Measurements from ENCODE around the gene ABCC8.

The ABCC8 gene

GRCh38 chr11:17477361-17477760 is 716 bp upstream of the ABCC8 start:
- in situ Hi-C loops (cut with HindIII; ENCODE audit: low pct_ligation_motif_present, low sequenced_read_pairs) = no loop called here
- H3K36me3 ChIP-seq (replicated peaks) = no peaks in the 10 kb centered on the region
- H3K27ac ChIP-seq = no peak overlapping the region
- DNase-seq = no peak
- no peak overlapping the region for H3K4me3 ChIP-seq (ENCODE audit: low read depth, low read length)
- H3K27me3 ChIP-seq (replicated peaks) = peaks cover 50% of the 10 kb centered on the region
- no peak for TF ChIP-seq CTCF (IDR thresholded peaks at IDR 0.05; ENCODE audit: low read depth, low read length, missing control alignments)

GRCh38 chr11:17477084-17477333 is 364 bp upstream of the ABCC8 start:
- DNase-seq = no peak
- H3K27me3 ChIP-seq (replicated peaks) = peaks cover 50% of the 10 kb centered on the region
- in situ Hi-C loops (cut with HindIII; ENCODE audit: low pct_ligation_motif_present, low sequenced_read_pairs) = no loop called here
- no peak for TF ChIP-seq CTCF (IDR thresholded peaks at IDR 0.05; ENCODE audit: low read depth, low read length, missing control alignments)
- no peak overlapping the region for H3K27ac ChIP-seq
- H3K36me3 ChIP-seq (replicated peaks) = no peaks in the 10 kb centered on the region
- H3K4me3 ChIP-seq (ENCODE audit: low read depth, low read length) = no peak overlapping the region

GRCh38 chr11:17475666-17476316 is 854 bp downstream of the ABCC8 start:
- TF ChIP-seq CTCF (IDR thresholded peaks at IDR 0.05; ENCODE audit: low read depth, low read length, missing control alignments) = no peak
- H3K36me3 ChIP-seq (replicated peaks) = no peaks in the 10 kb centered on the region
- H3K27me3 ChIP-seq (replicated peaks) = peaks cover 50% of the 10 kb centered on the region
- H3K27ac ChIP-seq = no peak overlapping the region
- in situ Hi-C loops (cut with HindIII; ENCODE audit: low pct_ligation_motif_present, low sequenced_read_pairs) = no loop called here
- DNase-seq = no peak
- H3K4me3 ChIP-seq (ENCODE audit: low read depth, low read length) = no peak overlapping the region

GRCh38 chr11:17473071-17473744 is 3.4 kb downstream of the ABCC8 start:
- H3K27me3 ChIP-seq (replicated peaks) = peaks cover 46% of the 10 kb centered on the region
- peak; percentile 47 for TF ChIP-seq CTCF (IDR thresholded peaks at IDR 0.05; ENCODE audit: low read depth, low read length, missing control alignments)
- H3K36me3 ChIP-seq (replicated peaks) = no peaks in the 10 kb centered on the region
- peak; percentile 7 for DNase-seq
- in situ Hi-C loops (cut with HindIII; ENCODE audit: low pct_ligation_motif_present, low sequenced_read_pairs) = no loop called here
- no peak overlapping the region for H3K4me3 ChIP-seq (ENCODE audit: low read depth, low read length)
- H3K27ac ChIP-seq = no peak overlapping the region

- H3K27me3 ChIP-seq (replicated peaks) = peaks cover 39% of the 10 kb centered on the region
- in situ Hi-C loops (cut with HindIII; ENCODE audit: low pct_ligation_motif_present, low sequenced_read_pairs) = no loop called here
Measured at GRCh38 chr11:17472467-17472866, 4.2 kb downstream of the ABCC8 start.

More at GRCh38 chr11:17472467-17472866, 4.2 kb downstream of the ABCC8 start:
- Histone ChIP-seq H3K27ac (no peak overlapping the region), H3K4me3 (ENCODE audit: low read depth, low read length) (no peak overlapping the region), H3K36me3 (replicated peaks) (no peaks in the 10 kb centered on the region)
- no peak for DNase-seq
- no peak for TF ChIP-seq CTCF (IDR thresholded peaks at IDR 0.05; ENCODE audit: low read depth, low read length, missing control alignments)

Measured in brain microvascular endothelial cell (primary cell).